Measurements from ENCODE around the gene PDZD8.

The PDZD8 gene

GRCh38 chr10:117262291-117262902 lies 112.8 kb downstream of the PDZD8 start:
- CTCF ChIA-PET, result interaction anchor here (1.7 to 2.4 kb wide), 3 partner anchors 24 to 180 kb away, joined by 3 to 9 read pairs (median 8); no protein-coding TSS in a partner anchor
- no peak for TF ChIP-seq CTCF (IDR thresholded peaks at IDR 0.05; ENCODE audit: control extremely low read depth, extremely low read depth, low read depth, missing control alignments)
- no peak for DNase-seq (ENCODE audit: extremely low spot score)
- POLR2A ChIA-PET, result no interaction called here

GRCh38 chr10:117261501-117261900 lies 113.7 kb downstream of the PDZD8 start:
- TF ChIP-seq CTCF (IDR thresholded peaks at IDR 0.05; ENCODE audit: control extremely low read depth, extremely low read depth, low read depth, missing control alignments), result no peak
- no peak for DNase-seq (ENCODE audit: extremely low spot score)
- CTCF ChIA-PET, result interaction anchor here (1.0 to 2.4 kb wide), 3 partner anchors 9 to 25 kb away, joined by 3 to 8 read pairs (median 4); no protein-coding TSS in a partner anchor
- POLR2A ChIA-PET, result no interaction called here

DNA sequence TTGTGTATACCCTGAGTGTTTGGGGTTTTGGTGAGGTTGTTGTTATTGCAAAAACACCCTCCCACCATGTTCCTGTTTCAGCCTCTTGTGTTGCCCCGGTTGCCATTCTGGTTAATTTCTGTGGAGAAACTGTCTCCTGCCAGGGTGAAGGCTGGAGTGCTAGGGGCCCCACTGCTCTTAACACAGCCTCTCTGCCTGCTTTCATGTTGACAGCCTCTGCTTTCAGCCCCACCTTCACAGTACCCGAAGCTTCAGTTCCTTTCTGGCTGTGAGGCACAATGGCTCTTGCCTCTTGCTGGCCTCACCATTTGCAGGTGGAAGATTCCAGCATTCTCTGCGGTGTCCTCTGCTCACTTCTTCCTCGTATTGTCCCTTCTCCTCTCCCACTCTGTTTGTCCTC lies 115.2 kb downstream of the PDZD8 start:
- ChIA-PET CTCF (no interaction called here), POLR2A (no interaction called here)
- TF ChIP-seq CTCF (IDR thresholded peaks at IDR 0.05; ENCODE audit: control extremely low read depth, extremely low read depth, low read depth, missing control alignments), result no peak
- DNase-seq (ENCODE audit: extremely low spot score), result no peak

DNA sequence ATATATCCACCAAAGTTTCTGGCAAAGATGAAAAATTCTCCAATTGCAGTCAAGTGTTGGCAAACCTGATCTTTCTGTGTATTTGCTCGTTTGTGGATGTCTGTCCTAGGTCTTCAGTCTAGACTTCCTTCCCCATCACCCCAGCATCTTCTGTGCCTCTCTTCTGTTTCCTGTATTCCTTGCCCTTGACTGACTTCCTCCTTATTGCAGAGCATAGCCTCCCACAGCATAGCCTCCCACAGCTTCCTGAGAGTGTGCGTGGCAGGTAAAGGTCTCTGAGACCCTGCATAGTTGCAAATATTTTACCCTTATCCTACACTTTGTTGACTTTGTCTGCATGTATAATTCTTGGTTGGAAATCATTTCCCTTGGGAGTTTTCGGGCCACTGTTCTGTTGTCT lies 116.0 kb downstream of the PDZD8 start:
- ChIA-PET POLR2A (interaction anchor here (0.7 kb wide), 1 partner anchor 257 kb away, joined by 3 read pairs; no protein-coding TSS in a partner anchor), CTCF (no interaction called here)
- TF ChIP-seq CTCF (IDR thresholded peaks at IDR 0.05; ENCODE audit: control extremely low read depth, extremely low read depth, low read depth, missing control alignments), result no peak

GRCh38 chr10:117257721-117258120 lies 117.5 kb downstream of the PDZD8 start:
- POLR2A ChIA-PET, result no interaction called here
- CTCF ChIA-PET, result no interaction called here
- DNase-seq (ENCODE audit: extremely low spot score), result no peak
- no peak for TF ChIP-seq CTCF (IDR thresholded peaks at IDR 0.05; ENCODE audit: control extremely low read depth, extremely low read depth, low read depth, missing control alignments)

More for the DNA sequence above, 116.0 kb downstream of the PDZD8 start:
- DNase-seq (ENCODE audit: extremely low spot score), result no peak

GRCh38 chr10:117256910-117257309 lies 118.3 kb downstream of the PDZD8 start:
- no peak for DNase-seq (ENCODE audit: extremely low spot score)
- TF ChIP-seq CTCF (IDR thresholded peaks at IDR 0.05; ENCODE audit: control extremely low read depth, extremely low read depth, low read depth, missing control alignments), result no peak
- POLR2A ChIA-PET, result no interaction called here
- CTCF ChIA-PET, result no interaction called here
